Epithelial cell of proximal tubule (primary cell): ENCODE data around the gene ARL15. TPM values are rescaled to one million over a fixed set of nuclear protein-coding genes. Genes with fewer than 3 reads are reported as not detected.

ENCODE experiments used
- DNase-seq: peaks from one replicate; pipeline ENCODE4 v3.0.0-alpha.2; 2011; ENCODE audit warnings: low read depth
- H3K4me3 ChIP-seq: 2 replicates; pipeline ENCODE4 v1.5.1; 2011; ENCODE audit warnings: low read depth, mild to moderate bottlenecking, low read length
- total RNA-seq: library from RNA; depleted of rRNA; stranded (reverse); fragments of >200 nt; gene quantifications from 2 replicates; pipeline ENCODE4 v1.2.3, GENCODE V29; 2015
- TF ChIP-seq, protein P1 (sequence below): conservative IDR thresholded peaks from 2 replicates; pipeline ENCODE4 v1.5.1; 2012; ENCODE audit warnings: low read depth, mild to moderate bottlenecking, low read length

The ARL15 gene
- total RNA-seq, 1 donor from 2014 or later = 1.9 TPM

DNA sequence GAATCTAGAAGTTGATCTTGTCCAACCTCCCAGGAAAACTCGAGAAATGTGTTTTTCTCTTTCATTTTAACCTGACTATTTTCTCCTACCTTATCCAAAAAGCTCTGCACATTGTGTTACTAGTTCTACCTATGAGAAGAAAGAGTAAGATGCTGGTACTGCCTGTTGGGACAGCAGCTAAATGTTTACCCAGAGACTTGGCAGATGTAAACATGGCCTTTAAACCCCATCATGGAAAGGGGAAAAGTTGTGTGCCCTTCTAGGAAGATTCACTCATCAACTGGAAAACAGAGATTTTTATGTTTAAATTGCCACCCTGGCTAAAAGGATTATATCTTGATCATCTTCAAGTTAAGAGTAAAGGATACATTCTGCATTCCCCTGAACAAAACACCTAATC is 3.5 kb downstream of the ARL15 start:
- TF ChIP-seq, protein P1, sequence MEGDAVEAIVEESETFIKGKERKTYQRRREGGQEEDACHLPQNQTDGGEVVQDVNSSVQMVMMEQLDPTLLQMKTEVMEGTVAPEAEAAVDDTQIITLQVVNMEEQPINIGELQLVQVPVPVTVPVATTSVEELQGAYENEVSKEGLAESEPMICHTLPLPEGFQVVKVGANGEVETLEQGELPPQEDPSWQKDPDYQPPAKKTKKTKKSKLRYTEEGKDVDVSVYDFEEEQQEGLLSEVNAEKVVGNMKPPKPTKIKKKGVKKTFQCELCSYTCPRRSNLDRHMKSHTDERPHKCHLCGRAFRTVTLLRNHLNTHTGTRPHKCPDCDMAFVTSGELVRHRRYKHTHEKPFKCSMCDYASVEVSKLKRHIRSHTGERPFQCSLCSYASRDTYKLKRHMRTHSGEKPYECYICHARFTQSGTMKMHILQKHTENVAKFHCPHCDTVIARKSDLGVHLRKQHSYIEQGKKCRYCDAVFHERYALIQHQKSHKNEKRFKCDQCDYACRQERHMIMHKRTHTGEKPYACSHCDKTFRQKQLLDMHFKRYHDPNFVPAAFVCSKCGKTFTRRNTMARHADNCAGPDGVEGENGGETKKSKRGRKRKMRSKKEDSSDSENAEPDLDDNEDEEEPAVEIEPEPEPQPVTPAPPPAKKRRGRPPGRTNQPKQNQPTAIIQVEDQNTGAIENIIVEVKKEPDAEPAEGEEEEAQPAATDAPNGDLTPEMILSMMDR = no peak
- H3K4me3 ChIP-seq = no peak overlapping the region
- DNase-seq = no peak

DNA sequence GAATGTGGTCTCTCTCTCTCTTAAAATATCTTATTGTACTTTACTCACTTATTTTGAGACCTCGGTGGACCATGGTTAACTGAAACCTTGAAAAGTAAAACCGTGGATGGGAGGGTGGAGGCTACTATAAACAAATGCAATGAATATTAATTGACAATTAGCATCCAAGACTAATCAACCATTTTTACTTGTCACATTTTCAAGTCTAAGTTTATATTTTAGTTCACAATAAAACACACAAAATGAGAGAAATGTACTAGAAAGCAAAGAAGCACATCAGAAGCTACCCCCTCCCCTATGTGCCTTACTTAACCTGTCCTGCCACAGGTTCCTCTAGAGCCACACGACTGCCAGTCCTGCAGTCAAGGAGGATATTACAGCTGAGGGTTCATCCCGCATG is 4.6 kb downstream of the ARL15 start:
- no peak for DNase-seq
- TF ChIP-seq, protein P1 = no peak
- H3K4me3 ChIP-seq = no peak overlapping the region

DNA sequence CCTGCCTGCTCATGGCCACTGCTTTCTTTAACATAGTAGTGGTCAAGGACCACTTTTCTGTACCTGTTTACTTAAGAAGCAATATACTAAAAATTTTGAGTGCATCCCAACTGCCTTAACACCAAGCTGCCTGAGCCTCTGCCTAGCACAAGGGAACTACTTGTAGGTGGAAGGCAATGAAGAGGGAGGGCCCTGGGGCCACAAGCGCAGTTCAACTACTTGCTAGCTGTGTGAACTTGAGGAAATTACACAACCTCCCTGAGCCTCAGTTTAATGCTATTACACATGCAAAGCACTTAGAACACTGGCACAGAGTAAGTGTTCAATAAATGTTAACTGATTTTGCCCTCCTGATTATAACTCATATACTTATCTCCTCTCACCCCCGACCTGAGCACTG is 6.3 kb downstream of the ARL15 start:
- DNase-seq = no peak

DNA sequence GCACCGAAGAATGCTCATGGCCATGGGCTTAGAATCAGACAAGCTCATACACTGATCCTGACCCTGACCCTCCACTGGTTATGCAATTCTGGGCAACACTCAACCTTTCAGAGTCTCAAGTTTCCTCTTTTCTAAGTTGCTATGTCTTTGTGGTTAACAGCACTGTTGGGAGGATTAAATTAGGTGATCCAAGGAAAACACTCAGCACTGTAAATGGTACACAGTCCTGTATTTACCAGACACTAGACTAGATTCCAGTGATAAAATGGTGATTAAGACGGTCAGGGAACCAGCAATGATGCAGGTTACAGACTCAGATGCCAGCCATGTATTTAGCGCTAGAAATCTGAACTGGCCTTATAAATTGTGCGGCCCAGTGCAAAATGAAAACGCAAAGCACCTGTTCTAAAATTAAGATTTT is 8.1 kb downstream of the ARL15 start:
- TF ChIP-seq, protein P1 = no peak
- H3K4me3 ChIP-seq = no peak overlapping the region
- DNase-seq = no peak

More for the DNA sequence above, 6.3 kb downstream of the ARL15 start:
- no peak overlapping the region for H3K4me3 ChIP-seq
- TF ChIP-seq, protein P1 = no peak

DNA sequence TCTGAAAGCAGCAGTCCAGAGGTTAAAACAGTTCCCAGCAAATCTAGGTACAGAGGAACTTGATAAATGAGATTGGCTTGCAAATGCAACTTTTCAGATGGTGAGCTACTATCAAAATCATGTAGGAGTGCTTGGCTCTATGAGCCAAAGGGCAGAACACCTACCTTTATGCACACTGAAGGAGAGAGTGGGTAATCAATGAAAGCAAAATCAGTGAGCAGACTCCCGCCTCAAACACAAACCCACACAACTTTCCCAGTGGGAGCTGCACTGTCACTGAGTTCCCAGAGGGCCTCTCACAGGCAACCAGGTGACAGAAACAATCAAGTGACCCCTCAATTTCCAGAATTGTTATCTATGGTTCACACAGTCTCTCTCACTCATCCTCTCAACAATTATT is 8.5 kb downstream of the ARL15 start:
- no peak overlapping the region for H3K4me3 ChIP-seq
- TF ChIP-seq, protein P1 = no peak
- DNase-seq = no peak

DNA sequence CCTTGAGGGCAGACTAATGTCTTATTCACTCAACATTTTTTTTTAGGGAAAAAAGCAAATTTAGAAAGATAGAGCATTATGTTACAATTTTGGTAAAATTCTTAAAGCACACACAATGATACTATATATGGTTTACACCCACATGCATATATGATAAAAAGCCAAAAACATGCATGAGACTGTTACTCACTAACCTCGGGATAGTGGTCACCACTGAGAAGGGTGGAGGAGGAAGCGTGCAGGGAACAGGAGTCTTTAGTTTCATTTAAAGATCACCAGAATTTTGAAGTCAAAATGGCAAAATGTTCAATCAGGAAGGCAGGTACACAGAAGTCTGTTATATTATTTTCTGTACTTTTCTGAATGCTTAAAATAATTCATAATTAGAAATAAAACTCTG is 9.2 kb downstream of the ARL15 start:
- DNase-seq = no peak

DNA sequence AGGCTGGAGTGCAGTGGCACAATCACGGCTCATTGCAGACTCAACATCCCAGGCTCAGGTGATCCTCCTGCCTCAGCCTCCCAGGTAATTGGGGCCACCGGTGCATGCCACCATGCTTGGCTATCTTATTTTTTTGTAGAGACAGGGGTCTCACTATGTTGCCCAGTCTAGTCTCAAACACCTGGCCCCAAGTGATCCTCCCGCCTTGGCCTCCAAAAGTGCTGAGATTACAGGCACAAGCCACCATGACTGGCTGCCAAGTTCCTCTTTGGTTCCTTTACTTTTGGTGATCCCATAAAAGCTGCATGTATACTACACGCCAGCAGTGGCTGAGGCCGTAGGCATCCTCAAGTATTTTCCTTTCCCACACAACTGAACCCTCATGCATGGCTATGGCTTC is 11.4 kb downstream of the ARL15 start:
- TF ChIP-seq, protein P1 = no peak
- no peak for DNase-seq
- no peak overlapping the region for H3K4me3 ChIP-seq

More for the DNA sequence above, 9.2 kb downstream of the ARL15 start:
- no peak overlapping the region for H3K4me3 ChIP-seq
- TF ChIP-seq, protein P1 = no peak
